Neural crest cell (in vitro differentiated cells): ENCODE data around the gene MGAT4D. TPM values are rescaled to one million over a fixed set of nuclear protein-coding genes. Genes with fewer than 3 reads are reported as not detected.

Experiments used
- DNase-seq: peaks from one replicate; pipeline ENCODE4 v3.0.0; 2021; ENCODE audit warnings: low read depth, mixed read lengths, low spot score
- H3K27ac Mint-ChIP-seq: one replicate; pipeline ENCODE4 v1.8.0; 2021; ENCODE audit warnings: mild to moderate bottlenecking, mixed read lengths; ENCODE audit not compliant: unreplicated experiment
- H3K27me3 Mint-ChIP-seq: 2 replicates; pipeline ENCODE4 v1.8.0; 2021; ENCODE audit warnings: low read depth, mild to moderate bottlenecking, mixed read lengths
- H3K36me3 Mint-ChIP-seq: 2 replicates; pipeline ENCODE4 v1.8.0; 2021; ENCODE audit warnings: low read depth, mild to moderate bottlenecking, mixed read lengths
- H3K4me1 Mint-ChIP-seq: 2 replicates; pipeline ENCODE4 v1.8.0; 2021; ENCODE audit warnings: mixed read lengths
- H3K4me3 Mint-ChIP-seq: one replicate; pipeline ENCODE4 v1.8.0; 2021; ENCODE audit warnings: mild to moderate bottlenecking, mixed read lengths
- H3K9me3 Mint-ChIP-seq: 2 replicates; pipeline ENCODE4 v1.8.0; 2021; ENCODE audit warnings: mixed read lengths
- total RNA-seq: library from RNA; stranded (reverse); gene quantifications from 2 replicates; pipeline ENCODE4 v1.2.1, GENCODE V29; 2021
- TF ChIP-seq, protein P1 (sequence below): fragments of 200-600 bp; sonication (generic); conservative IDR thresholded peaks from 2 replicates; pipeline ENCODE4 v1.5.0; 2021; ENCODE audit warnings: antibody characterized with exemption, mild to moderate bottlenecking

The MGAT4D gene
- total RNA-seq, 1 donor from 2014 or later: not detected

- Mint-ChIP-seq H3K9me3 (no peaks in the 10 kb centered on the region), H3K27me3 (no peaks in the 10 kb centered on the region), H3K27ac (no peak overlapping the region), H3K4me1 (no peaks in the 10 kb centered on the region), H3K36me3 (peaks cover 5% of the 10 kb centered on the region), H3K4me3 (no peak overlapping the region)
- TF ChIP-seq, protein P1, sequence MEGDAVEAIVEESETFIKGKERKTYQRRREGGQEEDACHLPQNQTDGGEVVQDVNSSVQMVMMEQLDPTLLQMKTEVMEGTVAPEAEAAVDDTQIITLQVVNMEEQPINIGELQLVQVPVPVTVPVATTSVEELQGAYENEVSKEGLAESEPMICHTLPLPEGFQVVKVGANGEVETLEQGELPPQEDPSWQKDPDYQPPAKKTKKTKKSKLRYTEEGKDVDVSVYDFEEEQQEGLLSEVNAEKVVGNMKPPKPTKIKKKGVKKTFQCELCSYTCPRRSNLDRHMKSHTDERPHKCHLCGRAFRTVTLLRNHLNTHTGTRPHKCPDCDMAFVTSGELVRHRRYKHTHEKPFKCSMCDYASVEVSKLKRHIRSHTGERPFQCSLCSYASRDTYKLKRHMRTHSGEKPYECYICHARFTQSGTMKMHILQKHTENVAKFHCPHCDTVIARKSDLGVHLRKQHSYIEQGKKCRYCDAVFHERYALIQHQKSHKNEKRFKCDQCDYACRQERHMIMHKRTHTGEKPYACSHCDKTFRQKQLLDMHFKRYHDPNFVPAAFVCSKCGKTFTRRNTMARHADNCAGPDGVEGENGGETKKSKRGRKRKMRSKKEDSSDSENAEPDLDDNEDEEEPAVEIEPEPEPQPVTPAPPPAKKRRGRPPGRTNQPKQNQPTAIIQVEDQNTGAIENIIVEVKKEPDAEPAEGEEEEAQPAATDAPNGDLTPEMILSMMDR: no peak
- DNase-seq: no peak
Observed at GRCh38 chr4:140408974-140409373, 89.1 kb downstream of the MGAT4D start.

DNA sequence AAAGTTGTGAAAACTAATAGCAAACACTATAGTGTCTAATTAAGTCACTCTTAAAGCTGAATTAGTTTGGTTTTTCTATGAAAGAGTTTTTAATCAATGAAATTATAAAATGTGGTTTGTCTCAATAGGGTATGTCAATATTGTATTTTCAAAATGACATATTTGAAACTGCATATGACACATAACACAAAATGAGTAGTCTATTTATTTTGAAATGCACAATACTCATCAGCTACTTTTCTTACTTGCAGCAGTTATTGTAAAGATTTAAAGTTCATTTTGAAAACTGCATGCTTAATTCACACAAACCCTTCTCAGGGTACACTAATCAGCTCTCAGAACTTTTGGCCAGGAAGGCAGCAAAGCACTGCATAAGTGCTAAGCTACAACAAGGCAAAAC is 91.8 kb downstream of the MGAT4D start:
- Mint-ChIP-seq H3K9me3 (no peaks in the 10 kb centered on the region), H3K27ac (no peak overlapping the region), H3K36me3 (peaks cover 5% of the 10 kb centered on the region), H3K4me3 (no peak overlapping the region), H3K27me3 (no peaks in the 10 kb centered on the region), H3K4me1 (no peaks in the 10 kb centered on the region)
- TF ChIP-seq, protein P1: no peak
- DNase-seq: no peak

- Mint-ChIP-seq H3K9me3 (no peaks in the 10 kb centered on the region), H3K4me1 (no peaks in the 10 kb centered on the region), H3K4me3 (no peak overlapping the region), H3K27ac (no peak overlapping the region), H3K36me3 (peaks cover 5% of the 10 kb centered on the region), H3K27me3 (no peaks in the 10 kb centered on the region)
- TF ChIP-seq, protein P1: no peak
- DNase-seq: no peak
Observed at GRCh38 chr4:140400111-140400510, 98.0 kb downstream of the MGAT4D start.

- Mint-ChIP-seq H3K4me3 (no peak overlapping the region), H3K27me3 (no peaks in the 10 kb centered on the region), H3K4me1 (no peaks in the 10 kb centered on the region), H3K9me3 (no peaks in the 10 kb centered on the region), H3K36me3 (peaks cover 6% of the 10 kb centered on the region), H3K27ac (no peak overlapping the region)
- TF ChIP-seq, protein P1: no peak
- DNase-seq: no peak
Observed at GRCh38 chr4:140395668-140396067, 102.4 kb downstream of the MGAT4D start.

Other genes with a start within 250 kb of the MGAT4D start
- 36.9 and 40.7 TPM in 2 replicates for gene SCOC, start 124.6 kb downstream of the MGAT4D start, total RNA-seq
- 16.1 and 19.0 TPM in 2 replicates for gene CLGN, start 70.6 kb downstream of the MGAT4D start, total RNA-seq
- 49.1 and 52.3 TPM in 2 replicates for gene ELMOD2, start 25.9 kb upstream of the MGAT4D start, total RNA-seq
- gene UCP1, start 70.7 kb upstream of the MGAT4D start, total RNA-seq: not detected in 2 replicates